ENCODE measurements around the gene ROS1.

ROS1 gene

DNA sequence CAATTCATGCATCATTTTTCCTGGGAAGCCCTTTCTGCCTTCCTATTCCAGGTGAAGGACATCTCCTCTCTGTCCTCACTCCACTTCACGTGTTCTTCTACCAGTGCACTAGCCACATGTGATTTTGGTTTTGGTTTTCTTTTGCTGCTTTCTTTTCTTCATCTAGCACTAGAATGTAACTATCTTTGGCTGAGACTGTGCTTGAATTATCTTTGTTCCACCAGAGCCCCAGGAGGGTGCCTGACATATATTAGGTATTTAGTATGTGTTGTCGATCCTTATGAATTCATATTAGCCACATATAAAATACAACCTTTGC is 80.5 kb downstream of the ROS1 start:
- H3K9me3 ChIP-seq (ENCODE audit: insufficient read depth, low read depth, low read length): no peaks in the 10 kb centered on the region
- no peak overlapping the region for H2AFZ ChIP-seq (ENCODE audit: insufficient read depth, low read length, poor library complexity)
- no peak overlapping the region for H3K4me3 ChIP-seq (ENCODE audit: low read depth, low read length)
- H3K79me1 ChIP-seq (ENCODE audit: low read length): no peaks in the 10 kb centered on the region
- H4K8ac ChIP-seq (ENCODE audit: low read depth, low read length): no peak overlapping the region
- H3K14ac ChIP-seq (ENCODE audit: low read length): no peak overlapping the region
- no peak overlapping the region for H4K12ac ChIP-seq (ENCODE audit: low read depth, low read length)
- no CpG with 5 or more reads among the region's 2 CpGs for whole genome bisulfite sequencing (ENCODE audit: extremely low coverage, insufficient coverage, insufficient read length)
- no peak overlapping the region for H2BK120ac ChIP-seq (ENCODE audit: insufficient read depth, low read length, poor library complexity)
- H2BK5ac ChIP-seq (ENCODE audit: low read depth, low read length, poor library complexity): no peak overlapping the region
- no peak overlapping the region for H4K91ac ChIP-seq (ENCODE audit: low read depth, low read length)
- H3K79me2 ChIP-seq (ENCODE audit: control insufficient read depth, insufficient read depth, low read length, poor library complexity): no peaks in the 10 kb centered on the region
- H2AK5ac ChIP-seq (ENCODE audit: low read length): no peak overlapping the region
- H3K4me1 ChIP-seq (ENCODE audit: control insufficient read depth in 1 of 2, insufficient read depth in 2 of 2, low read length in 2 of 2): no peaks in the 10 kb centered on the region
- H3K18ac ChIP-seq (ENCODE audit: low read length): no peak overlapping the region
- no peak overlapping the region for H3K4me2 ChIP-seq (ENCODE audit: low read length)
- H3K27ac ChIP-seq (ENCODE audit: low read depth, low read length): no peak overlapping the region
- no peak overlapping the region for H2BK12ac ChIP-seq (ENCODE audit: low read length)
- H3K23ac ChIP-seq (ENCODE audit: low read length): no peak overlapping the region
- H3K27me3 ChIP-seq (ENCODE audit: insufficient read depth, low read length): no peaks in the 10 kb centered on the region
- no peak overlapping the region for H3K9ac ChIP-seq (ENCODE audit: low read length)
- no peak overlapping the region for H3K4ac ChIP-seq (ENCODE audit: low read depth, low read length)
- no peaks in the 10 kb centered on the region for H3K36me3 ChIP-seq (ENCODE audit: control insufficient read depth in 1 of 2, insufficient read depth in 2 of 2, low read length in 2 of 2)
- DNase-seq: no peak

GRCh38 chr6:117344444-117345291 is 81.1 kb downstream of the ROS1 start:
- no peak for DNase-seq
- no peaks in the 10 kb centered on the region for H3K36me3 ChIP-seq (ENCODE audit: control insufficient read depth in 1 of 2, insufficient read depth in 2 of 2, low read length in 2 of 2)
- H4K8ac ChIP-seq (ENCODE audit: low read depth, low read length): no peak overlapping the region
- no peak overlapping the region for H3K4me2 ChIP-seq (ENCODE audit: low read length)
- no peaks in the 10 kb centered on the region for H3K27me3 ChIP-seq (ENCODE audit: insufficient read depth, low read length)
- H3K4me3 ChIP-seq (ENCODE audit: low read depth, low read length): no peak overlapping the region
- no peak overlapping the region for H3K27ac ChIP-seq (ENCODE audit: low read depth, low read length)
- H3K9me3 ChIP-seq (ENCODE audit: insufficient read depth, low read depth, low read length): no peaks in the 10 kb centered on the region
- no peak overlapping the region for H2BK120ac ChIP-seq (ENCODE audit: insufficient read depth, low read length, poor library complexity)
- H4K12ac ChIP-seq (ENCODE audit: low read depth, low read length): no peak overlapping the region
- H2AFZ ChIP-seq (ENCODE audit: insufficient read depth, low read length, poor library complexity): no peak overlapping the region
- H3K14ac ChIP-seq (ENCODE audit: low read length): no peak overlapping the region
- H3K4ac ChIP-seq (ENCODE audit: low read depth, low read length): no peak overlapping the region
- no peaks in the 10 kb centered on the region for H3K79me2 ChIP-seq (ENCODE audit: control insufficient read depth, insufficient read depth, low read length, poor library complexity)
- H3K18ac ChIP-seq (ENCODE audit: low read length): no peak overlapping the region
- H2BK5ac ChIP-seq (ENCODE audit: low read depth, low read length, poor library complexity): no peak overlapping the region
- H3K4me1 ChIP-seq (ENCODE audit: control insufficient read depth in 1 of 2, insufficient read depth in 2 of 2, low read length in 2 of 2): no peaks in the 10 kb centered on the region
- H2BK12ac ChIP-seq (ENCODE audit: low read length): no peak overlapping the region
- H2AK5ac ChIP-seq (ENCODE audit: low read length): no peak overlapping the region
- H3K9ac ChIP-seq (ENCODE audit: low read length): no peak overlapping the region
- H3K23ac ChIP-seq (ENCODE audit: low read length): no peak overlapping the region
- H4K91ac ChIP-seq (ENCODE audit: low read depth, low read length): no peak overlapping the region
- no peaks in the 10 kb centered on the region for H3K79me1 ChIP-seq (ENCODE audit: low read length)
- no CpG with 5 or more reads among the region's 12 CpGs for WGBS (ENCODE audit: extremely low coverage, insufficient coverage, insufficient read length)

- H2BK5ac ChIP-seq (ENCODE audit: low read depth, low read length, poor library complexity): no peak overlapping the region
- H3K4ac ChIP-seq (ENCODE audit: low read depth, low read length): no peak overlapping the region
- DNase-seq: no peak
- H3K79me2 ChIP-seq (ENCODE audit: control insufficient read depth, insufficient read depth, low read length, poor library complexity): no peaks in the 10 kb centered on the region
- H4K91ac ChIP-seq (ENCODE audit: low read depth, low read length): no peak overlapping the region
- H2BK12ac ChIP-seq (ENCODE audit: low read length): no peak overlapping the region
- no peak overlapping the region for H3K4me2 ChIP-seq (ENCODE audit: low read length)
- no peak overlapping the region for H2AK5ac ChIP-seq (ENCODE audit: low read length)
- H2AFZ ChIP-seq (ENCODE audit: insufficient read depth, low read length, poor library complexity): no peak overlapping the region
- H4K8ac ChIP-seq (ENCODE audit: low read depth, low read length): no peak overlapping the region
- H3K23ac ChIP-seq (ENCODE audit: low read length): no peak overlapping the region
- H3K4me3 ChIP-seq (ENCODE audit: low read depth, low read length): no peak overlapping the region
- no peaks in the 10 kb centered on the region for H3K27me3 ChIP-seq (ENCODE audit: insufficient read depth, low read length)
- no peaks in the 10 kb centered on the region for H3K79me1 ChIP-seq (ENCODE audit: low read length)
- H2BK120ac ChIP-seq (ENCODE audit: insufficient read depth, low read length, poor library complexity): no peak overlapping the region
- no peak overlapping the region for H3K27ac ChIP-seq (ENCODE audit: low read depth, low read length)
- H3K18ac ChIP-seq (ENCODE audit: low read length): no peak overlapping the region
- no peak overlapping the region for H3K14ac ChIP-seq (ENCODE audit: low read length)
- H3K4me1 ChIP-seq (ENCODE audit: control insufficient read depth in 1 of 2, insufficient read depth in 2 of 2, low read length in 2 of 2): no peaks in the 10 kb centered on the region
- H4K12ac ChIP-seq (ENCODE audit: low read depth, low read length): no peak overlapping the region
- no CpG with 5 or more reads among the region's 1 CpG for WGBS (ENCODE audit: extremely low coverage, insufficient coverage, insufficient read length)
- no peaks in the 10 kb centered on the region for H3K36me3 ChIP-seq (ENCODE audit: control insufficient read depth in 1 of 2, insufficient read depth in 2 of 2, low read length in 2 of 2)
- H3K9me3 ChIP-seq (ENCODE audit: insufficient read depth, low read depth, low read length): no peaks in the 10 kb centered on the region
- no peak overlapping the region for H3K9ac ChIP-seq (ENCODE audit: low read length)
These were observed 87.2 kb downstream of the ROS1 start for GRCh38 chr6:117338567-117338966.

- H2AFZ ChIP-seq (ENCODE audit: insufficient read depth, low read length, poor library complexity): no peak overlapping the region
- H3K27me3 ChIP-seq (ENCODE audit: insufficient read depth, low read length): no peaks in the 10 kb centered on the region
- H3K14ac ChIP-seq (ENCODE audit: low read length): no peak overlapping the region
- no peak overlapping the region for H3K27ac ChIP-seq (ENCODE audit: low read depth, low read length)
- no peak overlapping the region for H2BK120ac ChIP-seq (ENCODE audit: insufficient read depth, low read length, poor library complexity)
- H3K18ac ChIP-seq (ENCODE audit: low read length): no peak overlapping the region
- H3K4me2 ChIP-seq (ENCODE audit: low read length): no peak overlapping the region
- H3K9ac ChIP-seq (ENCODE audit: low read length): no peak overlapping the region
- H2BK5ac ChIP-seq (ENCODE audit: low read depth, low read length, poor library complexity): no peak overlapping the region
- H3K36me3 ChIP-seq (ENCODE audit: control insufficient read depth in 1 of 2, insufficient read depth in 2 of 2, low read length in 2 of 2): no peaks in the 10 kb centered on the region
- H2AK5ac ChIP-seq (ENCODE audit: low read length): no peak overlapping the region
- H3K9me3 ChIP-seq (ENCODE audit: insufficient read depth, low read depth, low read length): no peaks in the 10 kb centered on the region
- H4K91ac ChIP-seq (ENCODE audit: low read depth, low read length): no peak overlapping the region
- no peaks in the 10 kb centered on the region for H3K4me1 ChIP-seq (ENCODE audit: control insufficient read depth in 1 of 2, insufficient read depth in 2 of 2, low read length in 2 of 2)
- no peak overlapping the region for H3K23ac ChIP-seq (ENCODE audit: low read length)
- no peak overlapping the region for H3K4me3 ChIP-seq (ENCODE audit: low read depth, low read length)
- no peak overlapping the region for H4K12ac ChIP-seq (ENCODE audit: low read depth, low read length)
- no peak overlapping the region for H2BK12ac ChIP-seq (ENCODE audit: low read length)
- H4K8ac ChIP-seq (ENCODE audit: low read depth, low read length): no peak overlapping the region
- no peaks in the 10 kb centered on the region for H3K79me2 ChIP-seq (ENCODE audit: control insufficient read depth, insufficient read depth, low read length, poor library complexity)
- WGBS (ENCODE audit: extremely low coverage, insufficient coverage, insufficient read length): no CpG with 5 or more reads among the region's 7 CpGs
- H3K79me1 ChIP-seq (ENCODE audit: low read length): no peaks in the 10 kb centered on the region
- DNase-seq: no peak
- no peak overlapping the region for H3K4ac ChIP-seq (ENCODE audit: low read depth, low read length)
These were observed 95.8 kb downstream of the ROS1 start for GRCh38 chr6:117329926-117330325.

Measured in trophoblast cell (in vitro differentiated cells and primary cell).